Neural progenitor cell (in vitro differentiated cells): ENCODE results near the gene BICDL1. TPM values are rescaled to one million over a fixed set of nuclear protein-coding genes. Genes with fewer than 3 reads are reported as not detected.

Source experiments
- DNase-seq: peaks from one replicate; pipeline ENCODE4 v3.0.0-alpha.2; 2016; ENCODE audit warnings: low spot score
- H2AFZ ChIP-seq: fragments of 200-600 bp; sonication (generic); replicated peaks from 2 replicates; pipeline ENCODE4 v1.6.1; 2016; ENCODE audit warnings: antibody characterized with exemption
- H3F3A ChIP-seq: fragments of 200-600 bp; sonication (generic); 2 replicates; pipeline ENCODE4 v1.6.1; 2016; ENCODE audit warnings: antibody characterized with exemption, low read depth
- H3K27ac ChIP-seq: fragments of 200-600 bp; sonication (generic); 2 replicates; pipeline ENCODE4 v1.5.1; 2016; ENCODE audit warnings: mild to moderate bottlenecking
- H3K27me3 ChIP-seq: fragments of 200-600 bp; sonication (generic); 2 replicates; pipeline ENCODE4 v1.6.1; 2016; ENCODE audit warnings: mild to moderate bottlenecking, moderate library complexity
- H3K36me3 ChIP-seq: fragments of 200-600 bp; sonication (generic); 2 replicates; pipeline ENCODE4 v1.5.1; 2016
- H3K4me1 ChIP-seq: fragments of 200-600 bp; sonication (generic); 2 replicates; pipeline ENCODE4 v1.6.1; 2016; ENCODE audit warnings: mixed run types
- H3K4me2 ChIP-seq: fragments of 200-600 bp; sonication (generic); 2 replicates; pipeline ENCODE4 v1.6.1; 2016
- H3K4me3 ChIP-seq: fragments of 200-600 bp; sonication (generic); 2 replicates; pipeline ENCODE4 v1.5.1; 2016
- H3K79me2 ChIP-seq: fragments of 200-600 bp; sonication (generic); 2 replicates; pipeline ENCODE4 v1.6.1; 2016; ENCODE audit warnings: low read depth
- H3K9ac ChIP-seq: fragments of 200-600 bp; sonication (generic); 2 replicates; pipeline ENCODE4 v1.6.1; 2016
- H3K9me3 ChIP-seq: fragments of 200-600 bp; sonication (generic); 2 replicates; pipeline ENCODE4 v1.5.1; 2016; ENCODE audit warnings: low read depth
- H4K20me1 ChIP-seq: fragments of 200-600 bp; sonication (generic); 2 replicates; pipeline ENCODE4 v1.6.1; 2016; ENCODE audit warnings: low read depth
- H3K27ac Mint-ChIP-seq: 3 replicates; pipeline ENCODE4 v1.8.0; 2021; ENCODE audit warnings: mixed read lengths
- H3K27me3 Mint-ChIP-seq: 2 replicates; pipeline ENCODE4 v1.8.0; 2022; ENCODE audit warnings: low read depth, mild to moderate bottlenecking, inconsistent platforms, moderate library complexity, mixed read lengths; ENCODE audit not compliant: insufficient read depth
- H3K36me3 Mint-ChIP-seq: 3 replicates; pipeline ENCODE4 v1.8.0; 2021; ENCODE audit warnings: mixed read lengths
- H3K4me1 Mint-ChIP-seq: 3 replicates; pipeline ENCODE4 v1.8.0; 2021; ENCODE audit warnings: mixed read lengths
- H3K4me3 Mint-ChIP-seq: 3 replicates; pipeline ENCODE4 v1.8.0; 2021; ENCODE audit warnings: mild to moderate bottlenecking, moderate library complexity, mixed read lengths
- H3K9me3 Mint-ChIP-seq: 3 replicates; pipeline ENCODE4 v1.8.0; 2020; ENCODE audit warnings: mixed read lengths
- CTCF ChIP-seq: fragments of 200-600 bp; sonication (generic); IDR thresholded peaks from 2 replicates; pipeline ENCODE4 v1.5.1; 2017; ENCODE audit warnings: antibody characterized with exemption, mild to moderate bottlenecking
- EZH2 ChIP-seq: fragments of 200-600 bp; sonication (generic); IDR thresholded peaks from 2 replicates; pipeline ENCODE4 v1.6.1; 2017; ENCODE audit warnings: antibody characterized with exemption, mild to moderate bottlenecking, moderate library complexity
- EZH2phosphoT487 ChIP-seq: fragments of 200-600 bp; sonication (generic); IDR thresholded peaks from 2 replicates; pipeline ENCODE4 v1.6.1; 2017; ENCODE audit warnings: antibody characterized with exemption
- total RNA-seq: library from RNA; depleted of rRNA; stranded (reverse); fragments of >200 nt; gene quantifications from 2 replicates; pipeline ENCODE4 v1.2.3, GENCODE V29; 2015; ENCODE audit warnings: low replicate concordance

The BICDL1 gene
- total RNA-seq, 1 donor from 2014 or later: 3.8 TPM

GRCh38 chr12:120062976-120063579 is 74.0 kb downstream of the BICDL1 start:
- H3K9me3 ChIP-seq: no peaks in the 10 kb centered on the region
- TF ChIP-seq CTCF (no peak), EZH2phosphoT487 (no peak), EZH2 (no peak)
- H4K20me1 ChIP-seq: no peaks in the 10 kb centered on the region
- Mint-ChIP-seq H3K4me1 (peaks cover 48% of the 10 kb centered on the region), H3K9me3 (no peaks in the 10 kb centered on the region), H3K36me3 (no peaks in the 10 kb centered on the region), H3K4me3 (no peak overlapping the region), H3K27me3 (peaks cover 2% of the 10 kb centered on the region), H3K27ac (no peak overlapping the region)
- no peaks in the 10 kb centered on the region for H3K36me3 ChIP-seq
- H3K4me2 ChIP-seq: no peak overlapping the region
- H3K4me1 ChIP-seq: peaks cover 17% of the 10 kb centered on the region
- no peaks in the 10 kb centered on the region for H3K79me2 ChIP-seq
- no peak overlapping the region for H3K27ac ChIP-seq
- H3K9ac ChIP-seq: no peak overlapping the region
- no peak overlapping the region for H2AFZ ChIP-seq
- H3K27me3 ChIP-seq: no peaks in the 10 kb centered on the region
- H3K4me3 ChIP-seq: no peak overlapping the region
- no peak for DNase-seq
- no peaks in the 10 kb centered on the region for H3F3A ChIP-seq

GRCh38 chr12:120064054-120064940 is 75.3 kb downstream of the BICDL1 start:
- H3K4me2 ChIP-seq: peak overlapping the region; percentile 43
- H3K9ac ChIP-seq: no peak overlapping the region
- no peaks in the 10 kb centered on the region for H3K27me3 ChIP-seq
- H3K9me3 ChIP-seq: no peaks in the 10 kb centered on the region
- H4K20me1 ChIP-seq: no peaks in the 10 kb centered on the region
- peaks cover 17% of the 10 kb centered on the region for H3K4me1 ChIP-seq
- Mint-ChIP-seq H3K4me3 (no peak overlapping the region), H3K36me3 (no peaks in the 10 kb centered on the region), H3K27me3 (no peaks in the 10 kb centered on the region), H3K9me3 (no peaks in the 10 kb centered on the region), H3K4me1 (peaks cover 49% of the 10 kb centered on the region), H3K27ac (peak overlapping the region; percentile 76)
- no peak overlapping the region for H3K4me3 ChIP-seq
- peak overlapping the region; percentile 61 for H2AFZ ChIP-seq
- no peaks in the 10 kb centered on the region for H3K79me2 ChIP-seq
- H3K27ac ChIP-seq: no peak overlapping the region
- H3F3A ChIP-seq: no peaks in the 10 kb centered on the region
- H3K36me3 ChIP-seq: no peaks in the 10 kb centered on the region
- no peak for DNase-seq
- TF ChIP-seq CTCF (no peak), EZH2 (no peak), EZH2phosphoT487 (no peak)

- Histone ChIP-seq H3K27me3 (no peaks in the 10 kb centered on the region), H3K9ac (no peak overlapping the region), H2AFZ (no peak overlapping the region), H3K79me2 (no peaks in the 10 kb centered on the region), H3K4me2 (no peak overlapping the region), H3K36me3 (no peaks in the 10 kb centered on the region), H3K4me1 (peaks cover 17% of the 10 kb centered on the region), H3K27ac (no peak overlapping the region), H4K20me1 (no peaks in the 10 kb centered on the region), H3K4me3 (no peak overlapping the region), H3K9me3 (no peaks in the 10 kb centered on the region), H3F3A (no peaks in the 10 kb centered on the region)
- Mint-ChIP-seq H3K27me3 (no peaks in the 10 kb centered on the region), H3K9me3 (no peaks in the 10 kb centered on the region), H3K4me1 (peaks cover 49% of the 10 kb centered on the region), H3K4me3 (no peak overlapping the region), H3K36me3 (no peaks in the 10 kb centered on the region), H3K27ac (no peak overlapping the region)
- no peak for TF ChIP-seq CTCF
- TF ChIP-seq EZH2: no peak
- TF ChIP-seq EZH2phosphoT487: no peak
- no peak for DNase-seq
Observed at GRCh38 chr12:120065472-120065871, 76.4 kb downstream of the BICDL1 start.
